ENCODE results near the gene ZBTB21.

- no peak for TF ChIP-seq POLR2AphosphoS5 (IDR thresholded peaks at IDR 0.05; ENCODE audit: low read depth, low read length)
- TF ChIP-seq POLR2A (IDR thresholded peaks at IDR 0.05; ENCODE audit: low read depth, low read length) = no peak
These were observed 34.8 kb upstream of the ZBTB21 start for GRCh38 chr21:42044871-42045495.

All from GM12892 (cell line).